Mucosa of stomach (tissue), 1 donor: ENCODE measurements around the gene GP1BB.

Experiments used
- H3K27me3 ChIP-seq: one replicate; pipeline ENCODE4 v1.7.0; 2013; ENCODE audit warnings: mild to moderate bottlenecking, low read length; ENCODE audit not compliant: control insufficient read depth, insufficient read depth
- H3K36me3 ChIP-seq: one replicate; pipeline ENCODE4 v1.7.0; 2013; ENCODE audit warnings: low read length; ENCODE audit not compliant: control insufficient read depth, insufficient read depth
- H3K4me1 ChIP-seq: one replicate; pipeline ENCODE4 v1.7.0; 2013; ENCODE audit warnings: mild to moderate bottlenecking, low read length; ENCODE audit not compliant: control insufficient read depth, insufficient read depth
- H3K4me3 ChIP-seq: one replicate; pipeline ENCODE4 v1.7.0; 2013; ENCODE audit warnings: low read length
- H3K9ac ChIP-seq: one replicate; pipeline ENCODE4 v1.7.0; 2013; ENCODE audit warnings: mild to moderate bottlenecking, low read length, moderate library complexity
- H3K9me3 ChIP-seq: one replicate; pipeline ENCODE4 v1.7.0; 2013; ENCODE audit warnings: mild to moderate bottlenecking, low read length, moderate library complexity; ENCODE audit not compliant: control insufficient read depth
- donor health status: Pancreatic carcinoma.

The GP1BB gene

DNA sequence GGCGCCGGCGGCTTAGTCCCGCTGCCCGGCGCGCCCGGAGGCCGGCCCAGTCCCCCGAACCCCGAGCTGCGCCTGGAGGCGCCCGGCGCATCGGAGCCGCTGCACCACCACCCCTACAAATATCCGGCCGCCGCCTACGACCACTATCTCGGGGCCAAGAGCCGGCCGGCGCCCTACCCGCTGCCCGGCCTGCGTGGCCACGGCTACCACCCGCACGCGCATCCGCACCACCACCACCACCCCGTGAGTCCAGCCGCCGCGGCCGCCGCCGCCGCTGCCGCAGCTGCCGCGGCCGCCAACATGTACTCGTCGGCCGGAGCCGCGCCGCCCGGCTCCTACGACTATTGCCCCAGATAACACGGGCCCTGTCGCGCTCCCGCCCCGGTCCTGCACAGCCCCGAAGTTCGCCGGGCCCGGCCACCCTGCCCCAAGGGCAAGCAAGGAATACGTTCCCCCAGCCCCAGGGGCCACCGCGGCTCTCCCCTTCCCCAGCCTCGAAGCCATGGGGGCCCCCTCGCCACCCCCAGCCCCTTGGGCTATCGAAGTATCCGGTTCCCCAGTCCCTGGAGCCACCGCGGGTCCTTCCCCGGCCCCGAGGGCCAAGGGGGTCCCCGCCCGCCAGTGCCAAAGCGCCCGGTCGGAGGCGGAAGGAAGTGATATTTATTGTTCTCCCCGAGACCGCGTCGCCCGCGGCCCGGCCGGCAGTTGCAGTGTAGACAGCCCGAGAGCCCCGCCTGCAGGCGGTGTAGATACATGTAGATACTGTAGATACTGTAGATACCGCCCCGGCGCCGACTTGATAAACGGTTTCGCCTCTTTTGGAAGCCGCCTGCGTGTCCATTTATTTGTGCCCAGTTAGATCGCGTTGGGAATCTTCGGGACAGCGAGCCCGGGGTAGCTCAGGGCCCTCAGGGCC lies 43.4 kb downstream of the GP1BB start:
- Histone ChIP-seq H3K4me3 (no peak overlapping the region), H3K27me3 (peaks cover 94% of the 10 kb centered on the region), H3K9ac (no peak overlapping the region), H3K9me3 (no peaks in the 10 kb centered on the region), H3K36me3 (no peaks in the 10 kb centered on the region), H3K4me1 (peaks cover 13% of the 10 kb centered on the region)

DNA sequence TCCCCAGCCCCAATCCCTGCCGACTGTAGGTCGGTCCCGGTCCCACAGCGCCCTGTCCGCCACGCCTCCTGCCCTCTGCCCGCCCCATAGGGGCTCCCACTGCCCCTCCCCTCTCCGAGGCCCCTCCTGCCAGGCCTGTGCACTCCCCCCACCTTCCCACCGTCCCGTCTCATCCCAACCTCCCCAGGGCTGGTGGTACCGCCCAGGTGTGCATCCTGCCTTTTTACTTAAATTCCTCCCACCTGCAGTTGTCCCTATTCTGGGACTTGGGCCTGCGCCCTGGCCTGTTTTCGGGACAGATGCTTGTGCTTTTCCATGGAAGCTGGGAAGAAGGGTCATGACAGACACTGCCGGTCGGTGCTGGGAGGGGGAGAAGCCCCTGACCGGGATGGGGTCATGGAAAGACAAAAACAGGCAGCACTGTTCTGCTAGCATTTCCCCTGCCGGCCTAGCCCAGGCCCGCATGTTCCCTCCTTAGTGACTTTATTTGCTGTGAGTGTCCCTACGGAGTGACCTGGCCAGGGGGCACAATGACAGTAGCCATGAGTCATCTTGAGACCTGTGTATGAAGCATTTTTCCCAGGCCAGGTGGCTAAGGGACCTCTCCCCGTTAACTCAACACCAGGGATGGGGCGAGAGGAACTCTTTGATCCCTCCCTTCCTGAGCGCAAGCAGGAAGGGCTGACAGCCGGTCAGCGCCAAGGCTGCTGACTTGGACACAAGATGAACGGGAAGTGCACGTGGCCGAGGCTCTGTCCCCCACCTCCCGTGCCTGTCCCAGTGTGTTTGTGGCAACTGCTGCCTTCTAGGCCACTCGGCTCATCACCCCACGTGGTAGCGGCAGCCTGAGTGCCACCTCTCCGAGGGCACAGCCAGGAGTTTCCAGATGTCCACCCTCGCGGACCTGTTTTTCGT lies 44.3 kb downstream of the GP1BB start:
- Histone ChIP-seq H3K9me3 (no peaks in the 10 kb centered on the region), H3K27me3 (peaks cover 92% of the 10 kb centered on the region), H3K9ac (no peak overlapping the region), H3K36me3 (no peaks in the 10 kb centered on the region), H3K4me1 (peaks cover 18% of the 10 kb centered on the region), H3K4me3 (no peak overlapping the region)

DNA sequence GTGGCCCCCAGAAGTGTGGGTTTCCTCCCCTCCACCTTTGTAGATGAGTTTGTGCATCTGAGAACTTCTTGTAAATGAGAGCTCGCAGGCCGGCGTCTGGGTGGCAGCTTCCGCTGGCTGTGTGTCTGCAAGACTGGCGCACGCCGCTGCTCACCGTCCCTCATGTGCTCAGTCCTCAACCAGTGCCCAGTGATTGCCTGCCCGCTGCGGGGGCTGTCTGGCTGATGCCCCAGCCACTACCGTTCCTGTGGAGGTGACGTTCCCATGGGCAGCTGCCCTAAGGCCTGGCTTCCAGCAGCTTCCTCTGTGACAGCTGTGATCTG lies 46.0 kb downstream of the GP1BB start:
- Histone ChIP-seq H3K4me3 (no peak overlapping the region), H3K9ac (no peak overlapping the region), H3K4me1 (peaks cover 21% of the 10 kb centered on the region), H3K27me3 (peaks cover 75% of the 10 kb centered on the region), H3K36me3 (no peaks in the 10 kb centered on the region), H3K9me3 (no peaks in the 10 kb centered on the region)

DNA sequence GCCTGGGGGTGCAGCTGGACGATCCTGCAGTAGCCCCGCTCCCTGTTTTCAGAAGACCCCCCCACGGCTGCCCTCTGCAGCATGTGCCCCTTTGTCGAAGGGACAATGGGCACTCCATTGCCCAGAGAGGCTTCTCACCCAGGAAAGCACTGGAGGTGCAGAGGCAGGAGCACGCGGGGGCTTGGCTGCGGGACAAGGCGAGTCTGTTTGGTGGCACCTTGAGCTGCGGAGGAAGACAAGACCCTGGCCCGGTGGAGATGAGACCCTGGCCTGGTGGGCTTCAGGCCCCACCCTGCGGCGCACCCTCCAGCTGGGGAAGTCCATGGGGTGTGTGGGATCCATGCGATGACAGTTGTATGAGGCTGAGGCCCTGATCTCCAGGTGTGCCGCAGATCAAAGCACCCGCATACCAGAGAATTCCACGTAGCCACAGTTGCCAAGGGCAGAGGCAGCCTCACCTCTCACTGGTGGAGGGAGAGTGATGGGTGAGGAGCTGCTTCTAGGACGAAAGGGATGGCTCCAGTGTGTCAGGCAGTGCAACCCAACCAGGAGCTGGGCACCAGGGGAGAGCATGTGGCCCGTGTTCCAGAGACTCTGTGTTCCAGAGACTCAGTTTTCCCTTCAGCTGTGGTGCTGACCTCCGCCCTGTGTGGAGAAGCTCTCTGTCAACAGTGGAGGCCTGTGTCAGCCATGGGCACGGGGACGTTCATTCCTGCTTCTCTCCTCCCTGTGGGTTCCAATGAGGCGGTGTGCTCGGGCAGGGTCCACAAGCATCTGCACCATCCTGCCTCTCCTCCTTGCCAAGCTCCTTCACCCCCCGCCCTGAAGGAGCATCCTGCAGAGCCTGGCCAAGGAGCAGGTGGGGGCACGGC lies 47.2 kb downstream of the GP1BB start:
- Histone ChIP-seq H3K9me3 (no peaks in the 10 kb centered on the region), H3K27me3 (peaks cover 63% of the 10 kb centered on the region), H3K4me3 (no peak overlapping the region), H3K36me3 (no peaks in the 10 kb centered on the region), H3K4me1 (peaks cover 21% of the 10 kb centered on the region), H3K9ac (no peak overlapping the region)

DNA sequence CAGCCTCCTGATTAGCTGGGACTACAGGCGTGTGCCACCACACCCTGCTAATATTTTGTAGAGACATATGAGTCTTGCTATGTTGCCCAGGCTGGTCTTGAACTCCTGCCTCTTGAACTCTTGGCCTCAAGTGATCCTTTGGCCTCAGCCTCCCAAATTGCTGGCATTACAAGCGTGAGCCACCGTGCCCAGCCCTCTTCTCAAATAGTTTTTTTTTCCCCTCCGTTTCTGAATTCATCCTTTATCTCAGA lies 49.0 kb downstream of the GP1BB start:
- Histone ChIP-seq H3K4me1 (peaks cover 14% of the 10 kb centered on the region), H3K9ac (no peak overlapping the region), H3K36me3 (no peaks in the 10 kb centered on the region), H3K9me3 (no peaks in the 10 kb centered on the region), H3K4me3 (no peak overlapping the region), H3K27me3 (peaks cover 50% of the 10 kb centered on the region)

DNA sequence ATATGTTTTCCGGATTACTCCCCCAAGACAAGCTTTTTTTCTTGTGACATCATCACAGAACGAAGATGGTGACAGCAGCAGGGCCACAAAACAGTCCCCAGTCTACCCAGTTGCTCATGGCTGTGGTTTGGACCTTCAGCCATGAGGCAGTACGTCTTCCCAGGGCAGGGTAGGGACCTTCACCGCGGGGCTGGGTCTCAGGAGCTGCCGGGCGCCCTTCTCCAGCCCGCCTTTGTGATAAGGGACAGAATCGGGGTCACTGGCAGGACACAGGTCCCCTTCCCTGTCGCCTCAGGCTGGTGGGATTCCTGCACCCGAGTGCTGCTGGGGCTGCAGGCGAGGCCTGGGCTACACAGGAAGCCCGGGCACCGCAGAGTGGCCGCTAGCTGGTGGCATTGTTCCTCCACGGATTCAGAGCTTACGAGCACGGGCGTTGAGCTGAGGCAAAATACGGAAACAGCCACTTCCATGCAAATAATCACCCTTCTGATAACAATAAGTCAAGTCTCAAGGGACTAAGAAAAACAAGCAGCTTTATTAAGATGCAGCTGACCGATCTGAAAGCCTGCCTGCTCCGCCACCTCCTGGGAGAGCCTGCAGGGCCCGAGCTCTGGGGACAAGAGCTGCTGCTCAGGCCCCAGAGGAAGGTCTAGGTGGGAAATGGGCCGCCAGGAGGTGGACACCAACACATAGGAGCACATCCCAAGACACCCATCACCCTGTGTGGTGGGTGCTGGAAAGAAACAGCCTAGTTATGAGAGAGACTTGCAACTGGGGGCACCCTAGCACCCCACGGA lies 49.5 kb downstream of the GP1BB start:
- no peaks in the 10 kb centered on the region for H3K9me3 ChIP-seq

DNA sequence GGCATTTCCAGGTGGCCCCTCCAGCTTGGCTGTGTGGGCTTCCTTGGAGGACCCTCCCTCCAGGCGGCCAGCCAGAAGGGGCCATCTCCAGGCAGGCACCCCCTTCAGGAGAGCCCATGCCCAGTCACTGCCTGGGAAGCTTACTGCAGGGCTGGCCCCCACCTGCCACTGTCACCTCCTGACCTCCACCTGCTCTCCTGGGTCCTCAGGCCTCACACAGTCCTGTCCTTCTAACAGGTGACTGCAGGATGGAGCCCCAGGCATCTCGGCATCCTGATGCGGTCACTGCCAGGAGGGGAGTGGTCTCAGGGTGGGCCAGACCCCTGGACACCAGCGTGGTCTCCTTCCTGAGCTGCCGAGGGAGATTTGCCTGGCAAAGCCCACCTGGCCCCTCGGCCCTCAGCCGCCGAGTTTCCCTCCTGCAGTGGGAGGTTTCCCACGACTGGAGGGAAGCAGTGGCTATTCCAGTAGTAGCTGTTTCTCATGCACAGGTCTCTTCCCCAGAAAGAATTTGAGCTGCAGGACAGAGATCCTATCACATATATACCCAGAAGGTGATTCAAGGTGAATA lies 50.2 kb downstream of the GP1BB start:
- peaks cover 45% of the 10 kb centered on the region for H3K27me3 ChIP-seq

More for the DNA sequence above, 49.5 kb downstream of the GP1BB start:
- Histone ChIP-seq H3K9ac (no peak overlapping the region), H3K36me3 (no peaks in the 10 kb centered on the region), H3K4me1 (peaks cover 10% of the 10 kb centered on the region), H3K27me3 (peaks cover 48% of the 10 kb centered on the region), H3K4me3 (no peak overlapping the region)

More for the DNA sequence above, 50.2 kb downstream of the GP1BB start:
- Histone ChIP-seq H3K4me3 (no peak overlapping the region), H3K9ac (no peak overlapping the region), H3K4me1 (peaks cover 8% of the 10 kb centered on the region), H3K9me3 (no peaks in the 10 kb centered on the region), H3K36me3 (no peaks in the 10 kb centered on the region)
